SK-N-SH (cell line): ENCODE measurements around the gene KCNJ15. TPM values are rescaled to one million over a fixed set of nuclear protein-coding genes. Genes with fewer than 3 reads are reported as not detected.
A peak's percentile ranks its signal among the peaks of the same experiment; 100 is the strongest.

ENCODE experiments used
- CTCF ChIA-PET: fragments of 300-600, 350-600 bp; formaldehyde crosslinking; extraction: SDS; loops from one replicate; lab custom pipeline; 2021; lab: Yijun Ruan, JAX
- POLR2A ChIA-PET: fragments of 350-600 bp; sonication (Branson Sonifier 250); formaldehyde crosslinking; extraction: SDS; loops from one replicate; lab custom pipeline; 2020; ENCODE audit warnings: antibody characterized with exemption, inconsistent platforms; lab: Yijun Ruan, JAX
- DNase-seq: peaks from one replicate; pipeline ENCODE4 v3.0.0; 2012
- H2AFZ ChIP-seq: fragments of 200-600 bp; sonication (generic); 2 replicates; pipeline ENCODE4 v1.8.1; 2016; ENCODE audit warnings: antibody characterized with exemption, mild to moderate bottlenecking, low read depth
- H3F3A ChIP-seq: fragments of 200-600 bp; sonication (generic); replicated peaks from 2 replicates; pipeline ENCODE3; 2016; ENCODE audit warnings: antibody characterized with exemption, mild to moderate bottlenecking; ENCODE audit not compliant: insufficient read depth
- H3K27ac ChIP-seq, 2 experiments: fragments of 200-500 bp in 1 of 2; fragments of 200-600 bp in 1 of 2; sonication (Bioruptor generic) in 1 of 2; sonication (generic), shearing (Covaris generic) in 1 of 2; 2 replicates each; pipeline versions ENCODE4 v1.5.1 to v1.6.1; 2014 to 2016; ENCODE audit warnings: low read depth in 2 of 2, inconsistent platforms in 1 of 2, low read length in 1 of 2, mild to moderate bottlenecking in 1 of 2, mixed read lengths in 1 of 2
- H3K27me3 ChIP-seq: fragments of 200-600 bp; sonication (generic), shearing (Covaris generic); 2 replicates; pipeline ENCODE4 v1.6.1; 2016; ENCODE audit warnings: mixed run types; ENCODE audit not compliant: insufficient read depth
- H3K36me3 ChIP-seq, 2 experiments: fragments of 200-500 bp in 1 of 2; fragments of 200-600 bp in 1 of 2; sonication (Bioruptor generic) in 1 of 2; sonication (generic) in 1 of 2; replicated peaks in 1 of 2; 2 replicates each; pipeline versions ENCODE3 to v1.5.1; 2014 to 2016; ENCODE audit warnings: low read length in 1 of 2, mild to moderate bottlenecking in 1 of 2; ENCODE audit not compliant: insufficient read depth in 2 of 2, control insufficient read depth in 1 of 2
- H3K4me1 ChIP-seq, 2 experiments: fragments of 200-500 bp in 1 of 2; fragments of 200-600 bp in 1 of 2; sonication (Bioruptor generic) in 1 of 2; sonication (generic), shearing (Covaris generic) in 1 of 2; 2 replicates each; pipeline versions ENCODE4 v1.5.1 to v1.6.1; 2014 to 2016; ENCODE audit warnings: low read depth in 1 of 2, low read length in 1 of 2, mixed run types in 1 of 2; ENCODE audit not compliant: insufficient read depth in 2 of 2, control insufficient read depth in 1 of 2
- H3K4me2 ChIP-seq: fragments of 200-600 bp; sonication (generic), shearing (Covaris generic); 2 replicates; pipeline ENCODE4 v1.6.1; 2017; ENCODE audit warnings: mixed run types
- H3K4me3 ChIP-seq, 2 experiments: fragments of 200-500 bp in 1 of 2; fragments of 200-600 bp in 1 of 2; sonication (Bioruptor generic) in 1 of 2; sonication (generic), shearing (Covaris generic) in 1 of 2; 2 replicates each; pipeline versions ENCODE4 v1.5.1 to v1.8.1; 2014 to 2016; ENCODE audit warnings: low read depth in 2 of 2, inconsistent platforms in 1 of 2, low read length in 1 of 2, mild to moderate bottlenecking in 1 of 2, mixed read lengths in 1 of 2, moderate library complexity in 1 of 2
- H3K79me2 ChIP-seq: fragments of 200-600 bp; sonication (generic); 2 replicates; pipeline ENCODE4 v1.8.1; 2017; ENCODE audit warnings: mild to moderate bottlenecking; ENCODE audit not compliant: insufficient read depth
- H3K9ac ChIP-seq: fragments of 200-600 bp; sonication (generic); 2 replicates; pipeline ENCODE4 v1.6.1; 2017; ENCODE audit warnings: mixed run types
- H3K9me2 ChIP-seq: fragments of 200-600 bp; sonication (generic); 2 replicates; pipeline ENCODE4 v1.6.1; 2017; ENCODE audit warnings: mixed run types
- H3K9me3 ChIP-seq: fragments of 200-600 bp; sonication (generic); 2 replicates; pipeline ENCODE4 v1.6.1; 2017; ENCODE audit warnings: mixed run types, mild to moderate bottlenecking, moderate library complexity
- H4K20me1 ChIP-seq: fragments of 200-600 bp; sonication (generic); 2 replicates; pipeline ENCODE4 v1.6.1; 2017; ENCODE audit warnings: mild to moderate bottlenecking, mixed run types; ENCODE audit not compliant: insufficient read depth
- EP300 ChIP-seq, 2 experiments: IDR thresholded peaks; 2 replicates each; pipeline versions ENCODE4 v1.4.0 to v1.6.1; 2012; ENCODE audit warnings: borderline replicate concordance in 1 of 2, low read depth in 1 of 2, low read length in 1 of 2
- SIN3A ChIP-seq: IDR thresholded peaks from 2 replicates; pipeline ENCODE4 v1.6.1; 2012; ENCODE audit warnings: low read depth, mild to moderate bottlenecking, low read length, moderate library complexity, borderline replicate concordance
- WGBS: methylation state at CpG from one replicate; pipeline ENCODE4 v1.1.6; 2017; ENCODE audit warnings: low lambda C conversion rate; 5-methylcytosine and 5-hydroxymethylcytosine counted together
- polyA plus RNA-seq, 3 experiments: library from polyadenylated mRNA; depleted of rRNA; stranded (reverse); fragments of >200 nt; gene quantifications; 2 replicates each; pipeline ENCODE4 v1.2.3, GENCODE V29; 2012
- TF ChIP-seq, protein P1 (sequence below): fragments of 200-600 bp; sonication (generic); IDR thresholded peaks from 2 replicates; pipeline ENCODE4 v1.6.1; 2017; ENCODE audit warnings: antibody characterized with exemption, mild to moderate bottlenecking, moderate library complexity
- TF ChIP-seq, protein P2 (sequence below): IDR thresholded peaks from 2 replicates; pipeline ENCODE4 v1.6.1; 2012; ENCODE audit warnings: mild to moderate bottlenecking, low read depth, low read length, moderate library complexity
- TF ChIP-seq, protein P3 (sequence below): IDR thresholded peaks from 2 replicates; pipeline ENCODE4 v1.4.0; 2012; ENCODE audit warnings: low read depth, borderline replicate concordance

Gene KCNJ15
- polyA plus RNA-seq, 1 of the 3 experiments (the other 2 are of a cell fraction): 0.03 TPM

DNA sequence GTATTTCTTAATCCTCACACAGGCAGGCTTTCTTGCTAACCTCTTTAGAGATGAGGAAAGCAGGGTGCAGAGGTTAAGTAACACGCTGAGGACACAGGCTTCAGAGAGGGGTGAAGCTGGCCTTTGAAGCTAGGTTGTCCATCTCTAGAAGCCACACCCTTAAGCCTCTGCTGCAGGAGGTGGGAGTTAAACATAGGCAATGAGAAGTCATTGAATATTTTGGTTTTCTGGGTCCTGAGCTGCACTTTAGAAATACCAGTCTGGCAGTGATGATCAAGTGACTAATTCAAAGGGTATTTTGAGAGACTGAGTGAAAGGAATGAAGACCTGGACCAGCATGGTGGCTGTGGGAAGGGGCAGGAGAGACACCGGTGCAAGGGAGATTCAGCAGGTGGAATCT, 9.9 kb downstream of the KCNJ15 start (continued):
- TF ChIP-seq, protein P1, sequence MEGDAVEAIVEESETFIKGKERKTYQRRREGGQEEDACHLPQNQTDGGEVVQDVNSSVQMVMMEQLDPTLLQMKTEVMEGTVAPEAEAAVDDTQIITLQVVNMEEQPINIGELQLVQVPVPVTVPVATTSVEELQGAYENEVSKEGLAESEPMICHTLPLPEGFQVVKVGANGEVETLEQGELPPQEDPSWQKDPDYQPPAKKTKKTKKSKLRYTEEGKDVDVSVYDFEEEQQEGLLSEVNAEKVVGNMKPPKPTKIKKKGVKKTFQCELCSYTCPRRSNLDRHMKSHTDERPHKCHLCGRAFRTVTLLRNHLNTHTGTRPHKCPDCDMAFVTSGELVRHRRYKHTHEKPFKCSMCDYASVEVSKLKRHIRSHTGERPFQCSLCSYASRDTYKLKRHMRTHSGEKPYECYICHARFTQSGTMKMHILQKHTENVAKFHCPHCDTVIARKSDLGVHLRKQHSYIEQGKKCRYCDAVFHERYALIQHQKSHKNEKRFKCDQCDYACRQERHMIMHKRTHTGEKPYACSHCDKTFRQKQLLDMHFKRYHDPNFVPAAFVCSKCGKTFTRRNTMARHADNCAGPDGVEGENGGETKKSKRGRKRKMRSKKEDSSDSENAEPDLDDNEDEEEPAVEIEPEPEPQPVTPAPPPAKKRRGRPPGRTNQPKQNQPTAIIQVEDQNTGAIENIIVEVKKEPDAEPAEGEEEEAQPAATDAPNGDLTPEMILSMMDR: no peak
- TF ChIP-seq, protein P2, sequence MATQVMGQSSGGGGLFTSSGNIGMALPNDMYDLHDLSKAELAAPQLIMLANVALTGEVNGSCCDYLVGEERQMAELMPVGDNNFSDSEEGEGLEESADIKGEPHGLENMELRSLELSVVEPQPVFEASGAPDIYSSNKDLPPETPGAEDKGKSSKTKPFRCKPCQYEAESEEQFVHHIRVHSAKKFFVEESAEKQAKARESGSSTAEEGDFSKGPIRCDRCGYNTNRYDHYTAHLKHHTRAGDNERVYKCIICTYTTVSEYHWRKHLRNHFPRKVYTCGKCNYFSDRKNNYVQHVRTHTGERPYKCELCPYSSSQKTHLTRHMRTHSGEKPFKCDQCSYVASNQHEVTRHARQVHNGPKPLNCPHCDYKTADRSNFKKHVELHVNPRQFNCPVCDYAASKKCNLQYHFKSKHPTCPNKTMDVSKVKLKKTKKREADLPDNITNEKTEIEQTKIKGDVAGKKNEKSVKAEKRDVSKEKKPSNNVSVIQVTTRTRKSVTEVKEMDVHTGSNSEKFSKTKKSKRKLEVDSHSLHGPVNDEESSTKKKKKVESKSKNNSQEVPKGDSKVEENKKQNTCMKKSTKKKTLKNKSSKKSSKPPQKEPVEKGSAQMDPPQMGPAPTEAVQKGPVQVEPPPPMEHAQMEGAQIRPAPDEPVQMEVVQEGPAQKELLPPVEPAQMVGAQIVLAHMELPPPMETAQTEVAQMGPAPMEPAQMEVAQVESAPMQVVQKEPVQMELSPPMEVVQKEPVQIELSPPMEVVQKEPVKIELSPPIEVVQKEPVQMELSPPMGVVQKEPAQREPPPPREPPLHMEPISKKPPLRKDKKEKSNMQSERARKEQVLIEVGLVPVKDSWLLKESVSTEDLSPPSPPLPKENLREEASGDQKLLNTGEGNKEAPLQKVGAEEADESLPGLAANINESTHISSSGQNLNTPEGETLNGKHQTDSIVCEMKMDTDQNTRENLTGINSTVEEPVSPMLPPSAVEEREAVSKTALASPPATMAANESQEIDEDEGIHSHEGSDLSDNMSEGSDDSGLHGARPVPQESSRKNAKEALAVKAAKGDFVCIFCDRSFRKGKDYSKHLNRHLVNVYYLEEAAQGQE: no peak
- no peak for TF ChIP-seq SIN3A
- TF ChIP-seq, protein P3, sequence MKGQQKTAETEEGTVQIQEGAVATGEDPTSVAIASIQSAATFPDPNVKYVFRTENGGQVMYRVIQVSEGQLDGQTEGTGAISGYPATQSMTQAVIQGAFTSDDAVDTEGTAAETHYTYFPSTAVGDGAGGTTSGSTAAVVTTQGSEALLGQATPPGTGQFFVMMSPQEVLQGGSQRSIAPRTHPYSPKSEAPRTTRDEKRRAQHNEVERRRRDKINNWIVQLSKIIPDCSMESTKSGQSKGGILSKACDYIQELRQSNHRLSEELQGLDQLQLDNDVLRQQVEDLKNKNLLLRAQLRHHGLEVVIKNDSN: no peak

DNA sequence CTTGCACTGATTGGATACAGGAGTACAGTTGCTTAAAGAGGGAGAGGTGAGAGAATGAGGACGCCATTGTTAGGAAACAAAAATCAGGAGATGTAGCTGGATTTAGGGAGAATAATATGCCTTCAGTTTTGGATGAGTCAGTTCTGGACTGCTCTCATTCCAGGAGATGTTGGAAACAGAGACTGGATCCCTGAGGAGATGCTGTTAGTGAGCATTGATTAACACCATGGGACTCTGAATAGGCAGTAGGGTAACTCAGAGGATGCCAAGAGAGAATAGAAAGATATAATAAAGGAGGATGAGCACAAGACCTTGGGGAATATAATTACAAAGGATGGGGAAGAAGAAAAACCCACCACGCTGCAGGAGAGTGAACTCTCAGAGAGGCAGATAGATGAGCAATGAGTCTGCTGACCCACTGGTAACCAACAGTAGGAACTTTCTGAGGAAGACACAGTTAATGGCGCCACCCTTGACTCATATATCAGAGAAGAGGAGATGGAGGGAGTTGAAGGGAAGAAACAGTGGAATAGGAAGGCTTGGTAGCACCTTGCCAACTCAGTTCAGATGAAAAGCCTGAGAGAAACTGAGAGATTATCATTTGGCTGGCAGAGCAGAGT, 10.5 kb downstream of the KCNJ15 start:
- 74% methylated on average over 3 of the region's 3 CpGs for WGBS
- ChIA-PET CTCF (no interaction called here), POLR2A (no interaction called here)
- Histone ChIP-seq H3K79me2 (no peaks in the 10 kb centered on the region), H3K9ac (no peak overlapping the region), H3K36me3 (no peaks in the 10 kb centered on the region), H3K27me3 (no peaks in the 10 kb centered on the region), H2AFZ (no peak overlapping the region), H3K9me3 (no peaks in the 10 kb centered on the region), H3K4me1 (no peaks in the 10 kb centered on the region), H4K20me1 (no peaks in the 10 kb centered on the region), H3K4me2 (peak overlapping the region; percentile 32), H3F3A (peaks cover 15% of the 10 kb centered on the region), H3K4me3 (no peak overlapping the region; a peak in 1 of 4 replicates), H3K27ac (peak overlapping the region in 1 of 2 experiments; percentile 45; a peak in 2 of 4 replicates), H3K9me2 (no peaks in the 10 kb centered on the region)
- 0 out of 4 replicates have a peak, but pooled peaks of 1 of the 2 experiments have one; percentile 2 for TF ChIP-seq EP300 (IDR thresholded peaks at IDR 0.05; ENCODE audit: borderline replicate concordance in 1 of 2, low read depth in 1 of 2, low read length in 1 of 2)
- TF ChIP-seq, protein P2: no peak
- DNase-seq: no peak
